Ishikawa (cell line): Measurements from ENCODE around the gene CTU1.

ENCODE experiments used
- CEBPB ChIP-seq: IDR thresholded peaks from 2 replicates; pipeline ENCODE4 v1.6.1; 2012
- CREB1 ChIP-seq: IDR thresholded peaks from 2 replicates; pipeline ENCODE4 v1.6.1; 2012; ENCODE audit warnings: low read depth
- EGR1 ChIP-seq: IDR thresholded peaks from 2 replicates; pipeline ENCODE4 v1.6.1; 2012
- EP300 ChIP-seq: IDR thresholded peaks from 2 replicates; pipeline ENCODE4 v1.6.1; 2012; ENCODE audit warnings: borderline replicate concordance
- MAX ChIP-seq: IDR thresholded peaks from 2 replicates; pipeline ENCODE4 v1.6.1; 2012
- NFIC ChIP-seq: IDR thresholded peaks from 2 replicates; pipeline ENCODE4 v1.6.1; 2012
- RAD21 ChIP-seq: IDR thresholded peaks from 2 replicates; pipeline ENCODE4 v1.6.1; 2012; ENCODE audit warnings: low read depth
- REST ChIP-seq: IDR thresholded peaks from 2 replicates; pipeline ENCODE4 v1.6.1; 2012; ENCODE audit warnings: low read depth, mild to moderate bottlenecking
- TAF1 ChIP-seq: IDR thresholded peaks from 2 replicates; pipeline ENCODE4 v1.6.1; 2012; ENCODE audit warnings: low read depth, mild to moderate bottlenecking
- TCF12 ChIP-seq: IDR thresholded peaks from 2 replicates; pipeline ENCODE4 v1.6.1; 2012; ENCODE audit warnings: low read depth
- TEAD4 ChIP-seq: IDR thresholded peaks from 2 replicates; pipeline ENCODE4 v1.6.1; 2012
- YY1 ChIP-seq: IDR thresholded peaks from 2 replicates; pipeline ENCODE4 v1.6.1; 2012; ENCODE audit warnings: low read depth
- ZBTB7A ChIP-seq: IDR thresholded peaks from 2 replicates; pipeline ENCODE4 v1.6.1; 2012; ENCODE audit warnings: low read depth
- TF ChIP-seq, protein P1 (sequence below): IDR thresholded peaks from 2 replicates; pipeline ENCODE4 v1.6.1; 2012

DNA sequence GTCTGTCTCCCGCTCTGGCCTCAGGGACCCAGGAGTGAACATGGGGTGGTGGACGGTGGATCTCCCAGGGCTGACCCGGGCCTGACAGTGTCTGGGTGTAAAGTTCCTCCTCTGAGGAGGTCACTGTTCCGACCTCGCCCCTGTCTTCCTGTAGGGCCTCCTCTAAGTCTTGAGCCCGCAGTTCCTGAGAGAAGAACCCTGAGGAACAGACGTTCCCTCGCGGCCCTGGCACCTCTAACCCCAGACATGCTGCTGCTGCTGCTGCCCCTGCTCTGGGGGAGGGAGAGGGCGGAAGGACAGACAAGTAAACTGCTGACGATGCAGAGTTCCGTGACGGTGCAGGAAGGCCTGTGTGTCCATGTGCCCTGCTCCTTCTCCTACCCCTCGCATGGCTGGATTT, 16.5 kb upstream of the CTU1 start, which contains the start of gene SIGLEC9:
- no peak for TF ChIP-seq MAX
- TF ChIP-seq EP300, result no peak
- TF ChIP-seq EGR1, result no peak
- TF ChIP-seq TAF1, result no peak
- TF ChIP-seq YY1, result no peak
- no peak for TF ChIP-seq ZBTB7A
- TF ChIP-seq, protein P1, sequence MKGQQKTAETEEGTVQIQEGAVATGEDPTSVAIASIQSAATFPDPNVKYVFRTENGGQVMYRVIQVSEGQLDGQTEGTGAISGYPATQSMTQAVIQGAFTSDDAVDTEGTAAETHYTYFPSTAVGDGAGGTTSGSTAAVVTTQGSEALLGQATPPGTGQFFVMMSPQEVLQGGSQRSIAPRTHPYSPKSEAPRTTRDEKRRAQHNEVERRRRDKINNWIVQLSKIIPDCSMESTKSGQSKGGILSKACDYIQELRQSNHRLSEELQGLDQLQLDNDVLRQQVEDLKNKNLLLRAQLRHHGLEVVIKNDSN, result no peak
- no peak for TF ChIP-seq REST
- no peak for TF ChIP-seq TCF12
- TF ChIP-seq RAD21, result no peak
- TF ChIP-seq NFIC, result no peak
- TF ChIP-seq CEBPB, result no peak
- no peak for TF ChIP-seq TEAD4
- no peak for TF ChIP-seq CREB1
